ENCODE data around the gene POLDIP3.

The POLDIP3 gene

GRCh38 chr22:42614312-42615091 is at the start of gene POLDIP3:
Gene POLDIP3 (minus strand): TSS chr22:42614883. CDS start chr22:42614857, 26 bp downstream.
- DNase-seq: peak; percentile 100

- peak; percentile 91 for DNase-seq
Observed at GRCh38 chr22:42661985-42662831, 47.5 kb upstream of the POLDIP3 start.

- DNase-seq: no peak
Observed at GRCh38 chr22:42656578-42656977, 41.9 kb upstream of the POLDIP3 start.

- DNase-seq: no peak
Observed at GRCh38 chr22:42655693-42656092, 41.0 kb upstream of the POLDIP3 start.

- DNase-seq: no peak
Observed at GRCh38 chr22:42654436-42655073, 39.9 kb upstream of the POLDIP3 start.

GRCh38 chr22:42653999-42654398 is 39.3 kb upstream of the POLDIP3 start:
- no peak for DNase-seq

- DNase-seq: no peak
Observed at GRCh38 chr22:42651134-42651533, 36.5 kb upstream of the POLDIP3 start.

- DNase-seq: peak; percentile 93
Observed at GRCh38 chr22:42649246-42650099, 34.8 kb upstream of the POLDIP3 start, which contains the start of gene CYB5R3. Gene CYB5R3 (minus strand): TSS chr22:42649392. CDS start chr22:42649315, 77 bp downstream.

- DNase-seq: no peak
Observed at GRCh38 chr22:42648368-42649245, 33.9 kb upstream of the POLDIP3 start.

- DNase-seq: no peak
Observed at GRCh38 chr22:42648017-42648367, 33.3 kb upstream of the POLDIP3 start.

GRCh38 chr22:42646569-42647525 is 32.2 kb upstream of the POLDIP3 start:
- no peak for DNase-seq

- no peak for DNase-seq
Observed at GRCh38 chr22:42645938-42646568, 31.4 kb upstream of the POLDIP3 start.

GRCh38 chr22:42645341-42645937 is 30.8 kb upstream of the POLDIP3 start:
- DNase-seq: no peak

- DNase-seq: peak; percentile 79
Observed at GRCh38 chr22:42644422-42645340, 30.0 kb upstream of the POLDIP3 start.

- DNase-seq: no peak
Observed at GRCh38 chr22:42643634-42644421, 29.1 kb upstream of the POLDIP3 start.

GRCh38 chr22:42642806-42643633 is 28.3 kb upstream of the POLDIP3 start:
- DNase-seq: no peak

All from right forelimb (tissue), 1 donor.